IMR-90 (cell line): Measurements from ENCODE around the gene USP10. TPM values are rescaled to one million over a fixed set of nuclear protein-coding genes. Genes with fewer than 3 reads are reported as not detected.
A peak's percentile ranks its signal among the peaks of the same experiment; 100 is the strongest.

Experiments
- ATAC-seq: fragments of 200-7000 bp; cut with Tn5 transposase; 2 replicates; pipeline ENCODE4 v1.9.1; 2020; ENCODE audit warnings: low read depth, mild to moderate bottlenecking, moderate library complexity
- BruUV-seq: library from RNA; stranded (reverse); fragments of 400-500 nt; replicated peaks from 2 replicates; lab custom pipeline; 2021; lab: Mats Ljungman, UMichigan
- CTCF ChIA-PET: fragments of 300-600 bp; formaldehyde crosslinking; extraction: SDS; loops from one replicate; lab custom pipeline; 2021; ENCODE audit warnings: antibody characterized with exemption; lab: Yijun Ruan, JAX
- POLR2A ChIA-PET: fragments of 300-600 bp; sonication (Branson Sonifier 250); formaldehyde crosslinking; loops from one replicate; lab custom pipeline; 2022; ENCODE audit warnings: antibody characterized with exemption; ENCODE audit not compliant: unreplicated experiment; lab: Charles Lee
- DNase-seq: peaks from one replicate; pipeline ENCODE4 v3.0.0; 2013
- H2AFZ ChIP-seq: replicated peaks from 2 replicates; pipeline ENCODE3; 2013; ENCODE audit warnings: low read length, mild to moderate bottlenecking; ENCODE audit not compliant: poor library complexity
- H2AK5ac ChIP-seq: 2 replicates; pipeline ENCODE4 v1.6.1; 2013; ENCODE audit warnings: low read depth, low read length, inconsistent platforms
- H2AK9ac ChIP-seq: replicated peaks from 2 replicates; pipeline ENCODE3; 2013; ENCODE audit warnings: mild to moderate bottlenecking, low read depth, low read length, moderate library complexity; ENCODE audit not compliant: poor library complexity
- H2BK120ac ChIP-seq: 2 replicates; pipeline ENCODE4 v1.6.1; 2013; ENCODE audit warnings: low read depth, low read length, inconsistent platforms
- H2BK15ac ChIP-seq: 3 replicates; pipeline ENCODE4 v1.6.1; 2013; ENCODE audit warnings: low read depth, low read length, inconsistent platforms
- H2BK20ac ChIP-seq: 2 replicates; pipeline ENCODE4 v1.6.1; 2013; ENCODE audit warnings: low read depth, mild to moderate bottlenecking, inconsistent platforms, low read length, moderate library complexity
- H2BK5ac ChIP-seq: 2 replicates; pipeline ENCODE4 v1.6.1; 2013; ENCODE audit warnings: mild to moderate bottlenecking, low read depth, low read length, inconsistent platforms; ENCODE audit not compliant: poor library complexity, severe bottlenecking
- H3K14ac ChIP-seq: replicated peaks from 2 replicates; pipeline ENCODE4 v1.6.1; 2013; ENCODE audit warnings: low read depth, low read length, inconsistent platforms
- H3K18ac ChIP-seq: 2 replicates; pipeline ENCODE4 v1.6.1; 2013; ENCODE audit warnings: low read depth, low read length, control low read depth
- H3K23ac ChIP-seq: 2 replicates; pipeline ENCODE4 v1.6.1; 2013; ENCODE audit warnings: low read depth, low read length, inconsistent platforms
- H3K27ac ChIP-seq: 2 replicates; pipeline ENCODE4 v1.5.1; 2013; ENCODE audit warnings: mild to moderate bottlenecking, control low read depth, low read length; ENCODE audit not compliant: insufficient read depth
- H3K27me3 ChIP-seq: 2 replicates; pipeline ENCODE4 v1.6.1; 2013; ENCODE audit warnings: low read length; ENCODE audit not compliant: control insufficient read depth, insufficient read depth
- H3K36me3 ChIP-seq: 2 replicates; pipeline ENCODE4 v1.6.1; 2013; ENCODE audit warnings: low read length, mixed read lengths; ENCODE audit not compliant: control insufficient read depth, insufficient read depth
- H3K4ac ChIP-seq: 2 replicates; pipeline ENCODE4 v1.6.1; 2013; ENCODE audit warnings: low read depth, low read length, inconsistent platforms
- H3K4me1 ChIP-seq: 2 replicates; pipeline ENCODE4 v1.6.1; 2013; ENCODE audit warnings: low read length, mixed read lengths; ENCODE audit not compliant: control insufficient read depth, insufficient read depth
- H3K4me2 ChIP-seq: 2 replicates; pipeline ENCODE4 v1.6.1; 2013; ENCODE audit warnings: low read depth, mild to moderate bottlenecking, control low read depth, low read length, moderate library complexity
- H3K4me3 ChIP-seq: 2 replicates; pipeline ENCODE4 v1.5.1; 2013; ENCODE audit warnings: low read depth, mild to moderate bottlenecking, control low read depth, low read length, moderate library complexity; ENCODE audit not compliant: insufficient read depth
- H3K56ac ChIP-seq: 2 replicates; pipeline ENCODE4 v1.6.1; 2013; ENCODE audit warnings: low read length, inconsistent platforms; ENCODE audit not compliant: insufficient read depth; ENCODE audit errors: extremely low read depth
- H3K79me1 ChIP-seq, 2 experiments: 2 replicates each; pipeline ENCODE4 v1.6.1; 2013; ENCODE audit warnings: low read length in 2 of 2, inconsistent platforms in 1 of 2, low read depth in 1 of 2
- H3K9ac ChIP-seq: 2 replicates; pipeline ENCODE4 v1.6.1; 2013; ENCODE audit warnings: low read depth, low read length, control low read depth
- H3K9me1 ChIP-seq: 2 replicates; pipeline ENCODE4 v1.6.1; 2013; ENCODE audit warnings: low read length, inconsistent platforms; ENCODE audit not compliant: insufficient read depth
- H3K9me3 ChIP-seq: 2 replicates; pipeline ENCODE4 v1.6.1; 2013; ENCODE audit warnings: low read length; ENCODE audit not compliant: control insufficient read depth, insufficient read depth
- H4K20me1 ChIP-seq: 2 replicates; pipeline ENCODE4 v1.6.1; 2013; ENCODE audit warnings: low read length, inconsistent platforms; ENCODE audit not compliant: insufficient read depth
- H4K5ac ChIP-seq: 2 replicates; pipeline ENCODE4 v1.6.1; 2013; ENCODE audit warnings: mild to moderate bottlenecking, low read depth, low read length, control low read depth
- H4K8ac ChIP-seq, 2 experiments: 2 replicates each; pipeline ENCODE4 v1.6.1; 2013; ENCODE audit warnings: low read depth in 2 of 2, low read length in 2 of 2, control low read depth in 1 of 2, inconsistent platforms in 1 of 2
- H4K91ac ChIP-seq: 2 replicates; pipeline ENCODE4 v1.6.1; 2013; ENCODE audit warnings: low read depth, low read length, inconsistent platforms; ENCODE audit not compliant: insufficient read depth
- BHLHE40 ChIP-seq: fragments of 150-350 bp; IDR thresholded peaks from 2 replicates; pipeline ENCODE4 v1.6.1; 2016; ENCODE audit warnings: mild to moderate bottlenecking, low read depth, low read length
- CEBPB ChIP-seq: IDR thresholded peaks from 2 replicates; pipeline ENCODE4 v1.6.1; 2012; ENCODE audit warnings: low read depth, low read length, improper control_type of control experiment
- CHD1 ChIP-seq: IDR thresholded peaks from 2 replicates; pipeline ENCODE4 v1.6.1; 2012; ENCODE audit warnings: low read depth, low read length, improper control_type of control experiment
- ELK1 ChIP-seq: fragments of 150-350 bp; IDR thresholded peaks from 2 replicates; pipeline ENCODE4 v1.6.1; 2016; ENCODE audit warnings: low read depth, mild to moderate bottlenecking, low read length, moderate library complexity, borderline replicate concordance
- MAFK ChIP-seq: IDR thresholded peaks from 2 replicates; pipeline ENCODE4 v1.6.1; 2012; ENCODE audit warnings: low read depth, low read length, improper control_type of control experiment
- MAZ ChIP-seq: IDR thresholded peaks from 2 replicates; pipeline ENCODE4 v1.6.1; 2012; ENCODE audit warnings: low read depth, mild to moderate bottlenecking, low read length, improper control_type of control experiment, moderate library complexity, borderline replicate concordance
- NFE2L2 ChIP-seq: fragments of 150-350 bp; IDR thresholded peaks from 2 replicates; pipeline ENCODE4 v1.6.1; 2016; ENCODE audit warnings: low read depth, mild to moderate bottlenecking, low read length
- POLR2A ChIP-seq: IDR thresholded peaks from 2 replicates; pipeline ENCODE4 v1.6.1; 2012; ENCODE audit warnings: mild to moderate bottlenecking, low read depth, low read length
- RAD21 ChIP-seq: IDR thresholded peaks from 2 replicates; pipeline ENCODE4 v1.6.1; 2012; ENCODE audit warnings: low read length, improper control_type of control experiment
- RFX5 ChIP-seq: IDR thresholded peaks from 2 replicates; pipeline ENCODE4 v1.8.0; 2012; ENCODE audit warnings: low read depth, mild to moderate bottlenecking, low read length, moderate library complexity
- USF2 ChIP-seq: fragments of 150-350 bp; IDR thresholded peaks from 2 replicates; pipeline ENCODE4 v1.6.1; 2017; ENCODE audit warnings: mild to moderate bottlenecking, antibody characterized with exemption, low read length, low read depth
- WGBS, 2 experiments: methylation state at CpG; one replicate each; pipeline versions ENCODE4 v1.1.5 to v1.1.7; 2013; ENCODE audit warnings: missing lambda C conversion rate in 2 of 2; ENCODE audit not compliant: insufficient read length in 1 of 2; ENCODE audit errors: extremely low coverage in 2 of 2; 5-methylcytosine and 5-hydroxymethylcytosine counted together
- dilution Hi-C: fragments of 300-500 bp; cut with HindIII; formaldehyde crosslinking; loops from one replicate; pipeline ENCODE4 v1.14.3; 2018; ENCODE audit warnings: low sequenced_read_pairs; ENCODE audit not compliant: unreplicated experiment
- in situ Hi-C: fragments of 300-500 bp; cut with MboI; formaldehyde crosslinking; loops from 3 replicates; pipeline ENCODE4 v1.14.3; 2019; ENCODE audit warnings: low sequenced_read_pairs, inconsistent platforms, mixed read lengths
- intact Hi-C: fragments of 100-400 bp; cut with micrococcal nuclease; formaldehyde crosslinking; loops from 2 replicates; pipeline ENCODE4 v1.10.0; 2022
- polyA plus RNA-seq, 3 experiments: library from polyadenylated mRNA; depleted of rRNA; stranded (reverse); fragments of >200 nt; gene quantifications; 2 replicates each; pipeline ENCODE4 v1.2.3, GENCODE V29; 2012; ENCODE audit warnings: low replicate concordance in 1 of 3
- total RNA-seq: library from RNA; depleted of rRNA; stranded (reverse); fragments of >200 nt; gene quantifications from 2 replicates; pipeline ENCODE4 v1.2.3, GENCODE V29; 2012

USP10 gene
- total and polyA plus RNA-seq, 2 of the 4 experiments (the other 2 are of a cell fraction), result 54.3 to 79.0 TPM

- no peak overlapping the region for H2BK120ac ChIP-seq
- H4K5ac ChIP-seq, result peak overlapping the region; percentile 89; the same call in 1 of the 2 replicates
- ATAC-seq (peak; percentile 8), DNase-seq (no peak)
- peak overlapping the region; percentile 97 for H2AFZ ChIP-seq
- peak overlapping the region; percentile 62 for H2BK5ac ChIP-seq
- peak overlapping the region; percentile 32; the same call in 1 of the 2 replicates for H4K91ac ChIP-seq
- no peak overlapping the region for H2BK15ac ChIP-seq
- H2BK20ac ChIP-seq, result no peak overlapping the region
- H2AK9ac ChIP-seq, result peak overlapping the region; percentile 86
- ChIA-PET POLR2A (no interaction called here), CTCF (no interaction called here)
- H3K4me3 ChIP-seq, result peak overlapping the region; percentile 92
- in situ Hi-C loops, result no loop called here
- peaks cover 8% of the 10 kb centered on the region for H3K9me1 ChIP-seq
- TF ChIP-seq RFX5, result no peak
- TF ChIP-seq MAFK, result no peak
- TF ChIP-seq RAD21, result no peak
- no peak for TF ChIP-seq CEBPB
- TF ChIP-seq USF2, result no peak
- no peak for TF ChIP-seq BHLHE40
- no peak for TF ChIP-seq CHD1
- TF ChIP-seq NFE2L2, result no peak
- TF ChIP-seq POLR2A, result no peak
- no peak for TF ChIP-seq ELK1
- TF ChIP-seq MAZ, result no peak
- H3K14ac ChIP-seq, result peak overlapping the region; percentile 57
- peak overlapping the region; percentile 66 for H3K4ac ChIP-seq
- H3K23ac ChIP-seq, result peak overlapping the region; percentile 70; the same call in 1 of the 2 replicates
- peaks cover 6% of the 10 kb centered on the region for H3K4me1 ChIP-seq
- H3K27ac ChIP-seq, result peak overlapping the region; percentile 48; the same call in 1 of the 2 replicates
- H3K79me1 ChIP-seq, result peaks cover 2 to 25% of the 10 kb centered on the region in 2 experiments; a peak in 2 of 4 replicates
- intact Hi-C loops, result no loop called here
- H3K18ac ChIP-seq, result no peak overlapping the region
- H3K27me3 ChIP-seq, result no peaks in the 10 kb centered on the region
- peak overlapping the region; percentile 93 for H3K4me2 ChIP-seq
- H3K9ac ChIP-seq, result peak overlapping the region; percentile 49; the same call in 1 of the 2 replicates
- H4K8ac ChIP-seq, result peak overlapping the region; percentile 32 to 76; a peak in 2 of 4 replicates
- no TSS peak for BruUV-seq
- peaks cover 38% of the 10 kb centered on the region for H4K20me1 ChIP-seq
- H3K36me3 ChIP-seq, result no peaks in the 10 kb centered on the region
- dilution Hi-C loops, result no loop called here
- 23% methylated on average over 18 of the region's 29 CpGs; no CpG with 5 or more reads in 1 of the 2 experiments for whole genome bisulfite sequencing, 2 experiments
- no peak overlapping the region for H3K56ac ChIP-seq
- no peaks in the 10 kb centered on the region for H3K9me3 ChIP-seq
- peak overlapping the region; percentile 7; the same call in 1 of the 2 replicates for H2AK5ac ChIP-seq
These were observed 571 bp upstream of the USP10 start for GRCh38 chr16:84699147-84699711.
